ENCODE results near the gene KRT3.

DNA sequence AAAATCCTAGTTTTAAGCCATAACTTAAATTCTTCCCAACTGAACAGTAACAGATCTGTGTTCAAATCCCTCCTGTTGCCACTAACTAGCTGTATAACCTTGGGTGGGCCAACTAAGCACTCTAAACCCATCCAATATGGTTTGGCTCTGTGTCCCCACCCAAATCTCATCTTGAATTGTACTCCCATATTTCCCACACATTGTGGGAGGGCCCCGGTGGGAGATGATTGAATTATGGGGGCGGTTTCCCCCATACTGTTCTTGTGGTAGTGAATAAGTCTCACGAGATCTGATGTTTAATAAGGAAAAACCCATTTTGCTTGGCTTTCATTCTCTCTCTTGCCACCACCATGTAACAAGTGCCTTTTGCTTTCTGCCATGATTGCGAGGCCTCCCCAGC, 19.2 kb upstream of the KRT3 start:
- TF ChIP-seq TAF1 (IDR thresholded peaks at IDR 0.05; ENCODE audit: borderline replicate concordance, insufficient read depth, low read length): no peak
- TF ChIP-seq POLR2AphosphoS5 (IDR thresholded peaks at IDR 0.05; ENCODE audit: low read depth, low read length): no peak
- TF ChIP-seq, protein P1, sequence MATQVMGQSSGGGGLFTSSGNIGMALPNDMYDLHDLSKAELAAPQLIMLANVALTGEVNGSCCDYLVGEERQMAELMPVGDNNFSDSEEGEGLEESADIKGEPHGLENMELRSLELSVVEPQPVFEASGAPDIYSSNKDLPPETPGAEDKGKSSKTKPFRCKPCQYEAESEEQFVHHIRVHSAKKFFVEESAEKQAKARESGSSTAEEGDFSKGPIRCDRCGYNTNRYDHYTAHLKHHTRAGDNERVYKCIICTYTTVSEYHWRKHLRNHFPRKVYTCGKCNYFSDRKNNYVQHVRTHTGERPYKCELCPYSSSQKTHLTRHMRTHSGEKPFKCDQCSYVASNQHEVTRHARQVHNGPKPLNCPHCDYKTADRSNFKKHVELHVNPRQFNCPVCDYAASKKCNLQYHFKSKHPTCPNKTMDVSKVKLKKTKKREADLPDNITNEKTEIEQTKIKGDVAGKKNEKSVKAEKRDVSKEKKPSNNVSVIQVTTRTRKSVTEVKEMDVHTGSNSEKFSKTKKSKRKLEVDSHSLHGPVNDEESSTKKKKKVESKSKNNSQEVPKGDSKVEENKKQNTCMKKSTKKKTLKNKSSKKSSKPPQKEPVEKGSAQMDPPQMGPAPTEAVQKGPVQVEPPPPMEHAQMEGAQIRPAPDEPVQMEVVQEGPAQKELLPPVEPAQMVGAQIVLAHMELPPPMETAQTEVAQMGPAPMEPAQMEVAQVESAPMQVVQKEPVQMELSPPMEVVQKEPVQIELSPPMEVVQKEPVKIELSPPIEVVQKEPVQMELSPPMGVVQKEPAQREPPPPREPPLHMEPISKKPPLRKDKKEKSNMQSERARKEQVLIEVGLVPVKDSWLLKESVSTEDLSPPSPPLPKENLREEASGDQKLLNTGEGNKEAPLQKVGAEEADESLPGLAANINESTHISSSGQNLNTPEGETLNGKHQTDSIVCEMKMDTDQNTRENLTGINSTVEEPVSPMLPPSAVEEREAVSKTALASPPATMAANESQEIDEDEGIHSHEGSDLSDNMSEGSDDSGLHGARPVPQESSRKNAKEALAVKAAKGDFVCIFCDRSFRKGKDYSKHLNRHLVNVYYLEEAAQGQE (IDR thresholded peaks at IDR 0.05; ENCODE audit: insufficient read depth in 1 of 2, low read depth in 2 of 2, low read length in 2 of 2): no peak
- no peak for TF ChIP-seq FOXP2 (optimal IDR thresholded peaks at IDR 0.05; ENCODE audit: borderline replicate concordance, extremely low read depth, extremely low read length, insufficient read depth)
- TF ChIP-seq SIN3A (IDR thresholded peaks at IDR 0.05; ENCODE audit: borderline replicate concordance, insufficient read depth, low read length): no peak
